Panc1 (cell line): ENCODE measurements around the gene ANKRD13C.

Source experiments
- POLR2AphosphoS5 ChIP-seq: IDR thresholded peaks from 2 replicates; pipeline ENCODE4 v1.6.1; 2012; ENCODE audit warnings: mild to moderate bottlenecking, low read depth, low read length, moderate library complexity
- SIN3A ChIP-seq: IDR thresholded peaks from 2 replicates; pipeline ENCODE4 v1.6.1; 2012; ENCODE audit warnings: low read depth, mild to moderate bottlenecking, low read length, moderate library complexity, borderline replicate concordance; ENCODE audit not compliant: insufficient read depth
- TF ChIP-seq, protein P1 (sequence below): fragments of 450-650 bp; IDR thresholded peaks from 2 replicates; pipeline ENCODE4 v1.5.1; 2017; ENCODE audit warnings: mild to moderate bottlenecking

DNA sequence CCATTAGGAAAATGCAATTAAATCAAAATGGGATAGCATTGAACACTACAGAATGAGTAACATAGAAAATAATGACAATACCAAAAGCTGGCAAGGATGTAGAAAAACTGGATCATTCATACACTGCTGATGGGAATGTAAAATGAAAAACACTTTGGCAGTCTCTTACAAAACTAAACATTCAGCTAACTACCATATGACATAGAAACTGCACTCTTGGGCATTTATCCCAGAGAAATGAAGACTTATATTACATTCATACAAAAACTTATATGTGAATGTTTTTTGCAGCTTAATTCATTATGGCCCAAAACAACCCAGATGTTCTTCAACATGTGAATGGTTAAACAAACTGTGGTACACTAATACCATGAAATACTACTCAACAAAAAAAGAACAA is 66.4 kb downstream of the ANKRD13C start:
- TF ChIP-seq, protein P1, sequence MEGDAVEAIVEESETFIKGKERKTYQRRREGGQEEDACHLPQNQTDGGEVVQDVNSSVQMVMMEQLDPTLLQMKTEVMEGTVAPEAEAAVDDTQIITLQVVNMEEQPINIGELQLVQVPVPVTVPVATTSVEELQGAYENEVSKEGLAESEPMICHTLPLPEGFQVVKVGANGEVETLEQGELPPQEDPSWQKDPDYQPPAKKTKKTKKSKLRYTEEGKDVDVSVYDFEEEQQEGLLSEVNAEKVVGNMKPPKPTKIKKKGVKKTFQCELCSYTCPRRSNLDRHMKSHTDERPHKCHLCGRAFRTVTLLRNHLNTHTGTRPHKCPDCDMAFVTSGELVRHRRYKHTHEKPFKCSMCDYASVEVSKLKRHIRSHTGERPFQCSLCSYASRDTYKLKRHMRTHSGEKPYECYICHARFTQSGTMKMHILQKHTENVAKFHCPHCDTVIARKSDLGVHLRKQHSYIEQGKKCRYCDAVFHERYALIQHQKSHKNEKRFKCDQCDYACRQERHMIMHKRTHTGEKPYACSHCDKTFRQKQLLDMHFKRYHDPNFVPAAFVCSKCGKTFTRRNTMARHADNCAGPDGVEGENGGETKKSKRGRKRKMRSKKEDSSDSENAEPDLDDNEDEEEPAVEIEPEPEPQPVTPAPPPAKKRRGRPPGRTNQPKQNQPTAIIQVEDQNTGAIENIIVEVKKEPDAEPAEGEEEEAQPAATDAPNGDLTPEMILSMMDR = no peak
- TF ChIP-seq POLR2AphosphoS5 (no peak), SIN3A (no peak)
